SU-DHL-6 (cell line): ENCODE data around the gene POLR2C.

Experiments used
- CTCF ChIP-seq: fragments of 200-600 bp; sonication (generic); IDR thresholded peaks from one replicate; pipeline ENCODE4 v1.5.1; 2017; ENCODE audit warnings: antibody characterized with exemption, mild to moderate bottlenecking, low read length, moderate library complexity; ENCODE audit not compliant: insufficient read depth, poor library complexity, severe bottlenecking
- EZH2phosphoT487 ChIP-seq: fragments of 200-600 bp; sonication (generic), shearing (Covaris generic); conservative IDR thresholded peaks from 2 replicates; pipeline ENCODE4 v1.6.1; 2018; ENCODE audit warnings: mild to moderate bottlenecking, antibody characterized with exemption, low read length, moderate library complexity, mixed read lengths

- no peak for TF ChIP-seq CTCF
- TF ChIP-seq EZH2phosphoT487: no peak
Observed at GRCh38 chr16:57498031-57498430, 35.6 kb downstream of the POLR2C start.
